GM20431 (cell line): Measurements from ENCODE around the gene TLN1.

Experiments
- in situ Hi-C: fragments of 300-500 bp; cut with MseI, MboI; formaldehyde crosslinking; loops from one replicate; pipeline ENCODE4 v1.15.0; 2020; ENCODE audit warnings: low sequenced_read_pairs; ENCODE audit not compliant: unreplicated experiment

Gene TLN1

GRCh38 chr9:35732800-35733541 is 976 bp upstream of the TLN1 start:
- in situ Hi-C loops = no loop called here

- in situ Hi-C loops = no loop called here
These were observed 395 bp downstream of the TLN1 start for GRCh38 chr9:35731415-35732184.

GRCh38 chr9:35730486-35730854 is 1.5 kb downstream of the TLN1 start:
- in situ Hi-C loops = no loop called here

DNA sequence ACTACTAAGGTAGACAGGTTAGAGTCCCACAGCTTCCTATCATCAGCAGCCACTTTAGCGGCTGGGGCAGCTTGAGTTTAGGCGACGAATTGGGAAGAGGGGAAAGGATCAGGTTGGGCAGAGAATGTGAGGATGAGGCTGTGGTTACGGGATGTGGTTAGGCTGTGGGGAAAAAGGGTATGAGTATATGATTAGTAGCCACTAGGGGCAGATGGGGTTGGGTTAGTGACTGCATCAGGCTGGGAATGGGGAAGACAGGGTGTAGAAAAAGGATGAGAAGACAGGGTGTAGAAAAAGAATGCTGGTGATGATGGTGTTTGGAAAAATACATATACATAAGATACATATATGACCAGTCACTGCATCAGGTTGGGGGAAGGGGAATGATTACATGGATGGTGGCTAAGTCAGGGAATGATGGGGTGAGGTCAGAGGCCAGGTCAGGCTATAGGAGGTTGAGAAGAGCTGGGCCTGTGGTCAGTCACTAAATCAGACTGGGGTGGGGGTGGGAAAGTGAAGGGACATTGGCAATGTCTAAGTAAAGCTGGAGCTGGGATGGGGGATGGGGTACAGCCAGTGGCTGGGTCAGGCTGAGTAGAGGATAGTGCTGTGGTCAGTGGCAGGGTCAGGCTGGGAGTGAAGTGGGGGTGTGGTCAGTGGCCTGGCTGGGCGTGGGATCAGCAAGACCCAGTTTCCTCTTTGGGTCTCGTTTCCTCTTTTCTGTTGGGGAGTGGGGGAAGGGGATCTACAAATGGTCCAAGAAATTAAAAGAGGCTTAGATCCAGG is 2.1 kb downstream of the TLN1 start:
- in situ Hi-C loops = no loop called here

GRCh38 chr9:35729101-35729500 is 2.9 kb downstream of the TLN1 start:
- in situ Hi-C loops = no loop called here

GRCh38 chr9:35728041-35728971 is 3.7 kb downstream of the TLN1 start:
- in situ Hi-C loops = no loop called here

DNA sequence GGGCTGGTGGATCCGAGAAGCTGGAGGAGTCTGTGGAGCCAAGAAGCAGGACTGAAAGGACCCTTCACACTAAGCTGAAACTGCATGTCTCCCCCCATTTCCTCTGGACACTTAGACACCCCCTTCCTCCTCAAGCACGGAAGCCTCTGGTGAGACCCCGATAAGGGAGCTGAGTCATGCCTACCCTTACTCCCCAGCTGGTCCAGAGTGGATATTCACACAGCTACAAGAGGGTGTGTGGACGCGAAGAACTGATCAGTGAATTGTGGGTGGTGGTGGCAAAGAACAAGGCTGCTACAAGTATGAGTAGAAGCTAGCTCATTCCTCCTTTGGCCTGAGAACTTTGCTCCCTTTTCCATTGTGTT is 4.3 kb downstream of the TLN1 start:
- in situ Hi-C loops = no loop called here

- in situ Hi-C loops = no loop called here
These were observed 5.1 kb downstream of the TLN1 start for GRCh38 chr9:35726931-35727330.

DNA sequence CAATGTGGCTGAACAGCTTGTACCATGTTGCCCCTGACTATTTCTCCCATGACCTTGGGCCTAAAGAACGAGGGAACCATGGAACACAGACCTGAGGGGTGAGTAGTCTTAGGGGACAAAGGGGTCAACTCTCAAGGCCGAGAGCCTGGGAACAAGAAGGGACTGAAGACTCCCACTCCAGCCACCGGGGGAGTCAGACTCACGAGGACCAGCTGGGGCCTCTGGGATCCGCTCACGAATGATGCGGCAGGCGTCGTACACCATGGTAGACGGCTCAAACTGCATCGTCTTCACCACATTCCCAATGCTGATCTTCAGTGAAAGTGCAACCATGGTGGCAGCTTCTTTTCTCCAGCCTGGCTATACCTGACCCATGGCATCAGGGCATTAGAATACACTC is 6.6 kb downstream of the TLN1 start:
- in situ Hi-C loops = no loop called here

GRCh38 chr9:35723908-35724307 is 8.1 kb downstream of the TLN1 start:
- in situ Hi-C loops = no loop called here

DNA sequence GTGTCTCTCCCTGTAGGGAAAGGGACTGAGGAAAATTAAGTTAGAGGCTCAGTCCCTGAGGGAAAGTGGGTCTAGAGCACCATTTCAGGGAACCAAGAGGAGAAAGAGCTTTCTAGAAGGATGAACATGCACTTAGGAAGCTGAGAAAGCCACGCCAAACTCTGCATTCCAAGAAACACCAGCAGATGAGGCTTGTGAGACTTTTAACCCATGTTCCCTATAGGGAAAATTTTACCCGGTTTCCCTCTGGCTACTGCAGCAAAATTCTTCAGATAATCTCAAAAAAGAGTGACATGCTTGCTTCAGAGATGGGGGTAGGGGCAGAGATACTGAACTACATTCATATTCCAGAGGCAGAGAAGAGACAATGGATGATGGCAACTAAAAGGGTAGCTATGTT is 8.6 kb downstream of the TLN1 start:
- in situ Hi-C loops = no loop called here

DNA sequence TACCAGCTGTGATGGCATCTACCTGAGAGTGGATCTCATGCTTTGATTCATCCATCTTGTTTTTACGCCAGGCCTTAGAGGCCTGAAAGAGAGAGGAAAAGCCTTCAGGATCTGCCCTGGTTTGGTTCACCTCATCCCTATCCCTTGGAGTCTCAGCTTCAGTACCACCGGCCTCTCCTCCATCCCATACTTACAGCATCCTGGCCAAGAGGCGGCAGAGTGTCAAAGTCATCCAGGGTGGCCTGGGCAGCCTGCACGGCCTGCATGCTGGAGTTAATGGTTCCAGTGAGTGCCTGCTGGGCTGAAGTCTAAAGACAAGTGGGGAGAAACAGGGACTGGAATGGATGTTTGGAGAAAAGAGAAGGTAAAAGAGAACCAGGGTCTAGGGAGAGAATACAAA is 12.4 kb downstream of the TLN1 start:
- in situ Hi-C loops = no loop called here

DNA sequence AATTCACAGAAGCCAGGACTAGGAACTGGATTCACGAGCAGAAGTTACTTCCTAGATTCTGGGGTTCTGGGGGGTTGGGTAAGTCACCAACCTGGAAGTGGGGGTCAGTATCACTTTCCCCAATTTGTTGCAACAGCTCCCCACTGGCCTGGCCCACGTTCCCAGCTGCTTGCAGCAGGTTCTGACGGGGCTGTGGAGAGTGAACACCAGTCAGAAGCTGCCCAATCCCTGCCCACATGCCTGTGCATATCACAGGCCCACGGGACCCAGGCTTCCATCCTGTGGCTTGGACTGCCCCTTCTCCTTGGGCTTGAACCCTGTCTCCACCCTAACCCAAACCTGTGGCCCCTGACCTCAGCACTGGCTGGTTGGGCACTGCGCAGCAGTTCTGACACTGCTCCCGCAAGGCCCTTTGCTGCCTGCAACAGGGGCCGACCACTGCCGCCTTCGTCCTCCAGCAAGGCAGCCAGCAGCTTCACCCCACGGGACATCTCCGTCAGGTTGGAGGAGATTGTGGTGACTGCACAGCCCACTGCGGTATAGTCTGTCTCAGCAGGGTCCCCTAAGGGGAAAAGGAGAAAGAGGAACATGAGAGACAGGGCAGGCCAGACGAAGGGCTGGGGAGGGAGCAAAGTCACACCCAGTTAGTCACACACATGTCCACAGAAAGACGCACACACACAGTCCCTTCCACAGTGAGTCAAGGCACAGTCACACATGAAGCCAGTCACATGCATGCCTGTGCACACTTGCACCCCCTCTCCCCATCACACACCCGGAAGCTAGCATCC is 13.1 kb downstream of the TLN1 start:
- in situ Hi-C loops = no loop called here

- in situ Hi-C loops = no loop called here
These were observed 14.7 kb downstream of the TLN1 start for GRCh38 chr9:35717132-35717870.

GRCh38 chr9:35716230-35716629 is 15.8 kb downstream of the TLN1 start:
- in situ Hi-C loops = no loop called here

- in situ Hi-C loops = no loop called here
These were observed 17.3 kb downstream of the TLN1 start for GRCh38 chr9:35714579-35715252.

DNA sequence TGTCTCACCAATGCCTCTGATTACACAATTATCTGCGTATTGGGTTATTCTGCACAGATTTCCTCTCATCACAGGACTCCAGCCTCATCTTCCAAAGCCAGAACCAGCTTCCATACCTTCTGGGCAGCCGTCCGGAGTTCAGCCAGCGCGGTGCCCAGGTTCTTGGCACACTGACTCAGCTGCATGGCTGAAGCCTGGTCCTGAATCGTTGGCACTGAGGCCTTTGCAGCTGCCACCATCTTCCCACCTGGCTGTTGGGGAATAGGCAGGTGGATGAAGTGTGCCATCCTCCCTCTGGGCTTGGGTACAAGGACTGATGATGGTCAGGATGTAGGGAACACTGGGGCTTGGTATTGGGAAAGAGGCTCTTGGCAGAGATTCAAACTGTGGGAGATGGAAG is 17.9 kb downstream of the TLN1 start:
- in situ Hi-C loops = no loop called here

- in situ Hi-C loops = no loop called here
These were observed 18.4 kb downstream of the TLN1 start for GRCh38 chr9:35713578-35713977.
